Activated T-cell treated with anti-CD3 and anti-CD28 coated beads, Interleukin-2, amount 50 U/mL, for 1 hour (primary cell): Measurements from ENCODE around the gene ARID1B.
A peak's percentile ranks its signal among the peaks of the same experiment; 100 is the strongest.

Experiments used
- DNase-seq: peaks from one replicate; pipeline ENCODE4 v3.0.0-alpha.2; 2020

ARID1B gene

GRCh38 chr6:156776840-156777576 lies at the start of gene ARID1B:
ARID1B (plus strand) TSS chr6:156777378; CDS start chr6:156777681, 303 bp downstream.
- peak; percentile 86 for DNase-seq

- DNase-seq, result no peak
Observed at GRCh38 chr6:156727715-156728385, 49.3 kb upstream of the ARID1B start.

GRCh38 chr6:156729248-156729647 lies 47.9 kb upstream of the ARID1B start:
- DNase-seq, result no peak

GRCh38 chr6:156731396-156731795 lies 45.8 kb upstream of the ARID1B start:
- DNase-seq, result no peak

GRCh38 chr6:156735751-156736150 lies 41.4 kb upstream of the ARID1B start:
- DNase-seq, result no peak

GRCh38 chr6:156740604-156741003 lies 36.6 kb upstream of the ARID1B start:
- no peak for DNase-seq

GRCh38 chr6:156741287-156742073 lies 35.7 kb upstream of the ARID1B start:
- DNase-seq, result no peak

GRCh38 chr6:156747715-156748114 lies 29.5 kb upstream of the ARID1B start:
- DNase-seq, result no peak

- DNase-seq, result no peak
Observed at GRCh38 chr6:156748504-156748903, 28.7 kb upstream of the ARID1B start.

GRCh38 chr6:156752666-156753301 lies 24.4 kb upstream of the ARID1B start:
- DNase-seq, result no peak

GRCh38 chr6:156756630-156757610 lies 20.3 kb upstream of the ARID1B start:
- no peak for DNase-seq

GRCh38 chr6:156757849-156758248 lies 19.3 kb upstream of the ARID1B start:
- no peak for DNase-seq

- DNase-seq, result no peak
Observed at GRCh38 chr6:156760377-156760776, 16.8 kb upstream of the ARID1B start.

GRCh38 chr6:156762547-156762946 lies 14.6 kb upstream of the ARID1B start:
- DNase-seq, result no peak

GRCh38 chr6:156765117-156765516 lies 12.1 kb upstream of the ARID1B start:
- DNase-seq, result no peak

GRCh38 chr6:156767603-156768467 lies 9.3 kb upstream of the ARID1B start:
- no peak for DNase-seq

GRCh38 chr6:156771047-156771446 lies 6.1 kb upstream of the ARID1B start:
- no peak for DNase-seq

GRCh38 chr6:156771761-156772160 lies 5.4 kb upstream of the ARID1B start:
- DNase-seq, result no peak

GRCh38 chr6:156773476-156773875 lies 3.7 kb upstream of the ARID1B start:
- DNase-seq, result no peak

GRCh38 chr6:156773935-156774852 lies 3.0 kb upstream of the ARID1B start:
- no peak for DNase-seq
